GM18868 (cell line): ENCODE data around the gene ATXN2.
"Not testable (repeated sequence)": the region's sequence is repeated elsewhere in the genome, so short reads cannot be mapped to it uniquely, and the experiment has no call there.

ENCODE experiments used
- ATAC-seq: cut with Tn5 transposase; IDR thresholded peaks from one replicate; pipeline ENCODE4 v1.9.1; 2021; ENCODE audit warnings: mild to moderate bottlenecking, moderate library complexity; ENCODE audit not compliant: unreplicated experiment

ATXN2 gene

DNA sequence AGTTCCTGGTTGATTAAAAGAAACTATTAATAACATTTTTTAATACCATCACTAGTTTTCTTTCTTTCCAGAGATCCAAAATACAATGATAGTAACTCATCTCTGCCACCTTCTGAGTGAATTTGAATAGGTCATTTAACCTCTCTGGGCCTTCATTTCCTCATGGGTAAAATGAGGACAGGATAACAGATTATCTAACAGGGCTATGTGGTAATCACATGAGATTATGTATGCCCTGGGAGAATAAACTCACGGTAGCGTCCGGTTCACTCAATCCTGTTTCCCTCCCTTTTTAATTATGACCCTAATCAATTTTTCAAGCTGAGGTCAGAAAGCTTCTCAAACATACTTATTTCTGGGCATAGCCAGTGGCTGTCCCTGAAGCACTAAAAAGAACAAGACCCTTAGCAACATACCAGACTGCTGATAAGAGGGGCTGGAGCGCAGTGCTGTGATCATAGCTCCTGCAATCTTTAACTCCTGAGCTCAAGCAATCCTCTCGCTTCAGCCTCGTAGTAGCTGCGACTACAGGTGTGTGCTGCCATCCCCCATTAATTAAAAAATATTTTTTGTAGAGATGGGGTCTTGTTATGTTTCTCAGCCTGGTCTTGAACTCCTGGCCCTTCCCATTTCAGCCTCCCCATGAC lies 24.2 kb downstream of the ATXN2 start:
- no peak for ATAC-seq

DNA sequence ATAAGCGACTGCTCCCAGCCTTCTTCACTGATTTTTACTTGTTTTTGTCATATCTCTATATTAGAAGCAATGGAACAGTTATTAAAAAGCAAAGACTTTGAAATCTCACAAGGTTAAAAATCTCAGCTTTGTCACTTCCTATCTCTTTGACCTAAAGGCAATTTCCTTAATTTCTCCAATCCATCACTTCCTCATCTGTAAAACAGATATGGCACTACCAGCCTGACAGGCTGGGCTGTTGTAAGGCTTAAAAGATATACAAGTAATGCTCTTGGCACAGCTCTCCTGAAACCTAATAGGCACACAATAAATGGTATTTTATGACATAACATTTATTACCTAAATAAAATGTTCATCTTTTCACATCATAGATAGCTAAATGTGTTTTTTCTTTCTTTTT lies 25.6 kb downstream of the ATXN2 start:
- ATAC-seq: no peak

DNA sequence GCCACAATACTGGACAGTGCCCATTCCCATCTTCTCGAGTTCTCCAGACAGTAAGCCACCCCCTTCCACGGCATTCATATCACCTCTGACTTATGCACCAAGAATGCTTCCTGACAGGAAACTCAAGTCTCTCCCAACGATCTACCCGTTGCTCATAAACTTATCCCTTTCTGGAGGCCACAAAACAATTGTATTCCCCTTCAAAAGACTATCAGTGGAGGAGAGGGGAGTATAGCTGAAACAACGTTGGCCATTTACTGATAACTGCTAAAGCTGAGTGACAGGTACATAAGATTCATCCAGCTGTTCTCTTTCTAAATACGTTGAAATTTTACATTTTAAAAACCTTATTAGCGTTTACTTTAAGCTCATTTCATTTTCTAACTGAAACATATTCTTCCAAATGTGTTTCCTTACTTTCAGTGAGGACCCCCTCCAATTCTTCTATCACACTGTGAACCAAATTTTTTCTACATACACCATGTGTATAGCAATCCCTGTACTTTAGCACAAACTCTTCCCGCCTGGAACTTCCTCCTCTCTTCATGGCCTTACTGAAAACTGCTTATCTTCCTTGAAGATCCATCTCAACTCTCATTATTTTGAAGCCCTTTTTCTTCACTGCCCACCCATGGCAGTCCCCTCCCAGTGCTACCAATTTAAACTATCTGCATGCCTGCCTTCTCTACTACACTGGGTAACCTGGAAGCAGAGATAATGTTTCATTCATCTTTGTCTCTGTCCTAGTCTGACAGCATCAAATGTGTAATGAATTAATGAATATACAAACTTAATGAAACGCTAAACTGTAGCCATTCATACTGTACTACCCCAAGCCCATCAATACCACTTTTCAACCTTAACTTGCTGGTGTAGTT lies 28.8 kb downstream of the ATXN2 start:
- no peak for ATAC-seq

DNA sequence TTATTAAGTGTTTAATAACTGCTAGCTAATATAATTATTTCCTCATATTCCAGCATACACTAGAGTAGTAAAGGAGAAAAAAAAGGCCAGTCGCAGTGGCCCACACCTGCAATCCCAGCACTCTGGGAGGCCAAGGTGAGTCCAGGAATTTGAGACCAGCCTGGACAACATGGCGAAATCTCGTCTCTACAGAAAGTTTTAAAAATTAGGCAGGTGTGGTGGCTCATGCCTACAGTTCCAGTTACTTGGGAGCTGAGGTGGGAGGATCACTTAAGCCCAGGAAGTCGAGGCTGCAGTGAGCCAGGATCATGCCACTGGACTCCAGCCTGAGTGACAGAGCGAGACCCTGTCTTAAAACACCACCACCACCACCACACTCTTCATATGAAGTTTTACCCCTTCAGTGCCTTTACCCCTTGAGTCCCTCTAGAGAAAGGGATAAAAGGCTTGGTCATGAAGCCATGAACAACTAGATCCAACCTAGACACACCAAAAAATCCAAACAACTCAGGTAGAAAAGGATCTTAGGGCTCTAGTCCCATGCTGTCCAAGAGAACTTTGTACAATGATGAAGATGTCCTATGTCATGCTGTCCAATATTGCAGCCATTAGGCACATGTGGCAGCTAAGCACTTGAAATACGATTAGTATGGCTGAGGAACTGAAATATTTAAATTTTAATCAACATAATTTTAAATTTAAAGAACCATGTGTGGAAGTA lies 29.6 kb downstream of the ATXN2 start:
- ATAC-seq: no peak

DNA sequence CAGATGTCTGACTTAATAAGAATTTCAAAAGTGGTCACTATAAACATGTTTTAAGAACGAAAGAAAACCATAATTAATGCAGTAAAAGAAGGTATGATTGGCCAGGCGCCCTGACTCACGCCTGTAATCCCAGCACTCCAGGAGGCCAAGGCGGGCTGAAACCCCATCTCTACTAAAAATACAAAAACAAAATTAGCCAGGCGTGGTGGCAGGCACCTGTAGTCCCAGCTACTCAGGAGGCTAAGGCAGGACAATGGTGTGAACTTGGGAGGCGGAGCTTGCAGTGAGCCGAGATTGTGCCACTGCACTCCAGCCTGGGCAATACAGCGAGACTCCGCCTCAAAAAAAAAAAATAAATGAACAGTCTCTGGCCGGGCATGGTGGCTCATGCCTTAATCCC lies 38.3 kb downstream of the ATXN2 start:
- ATAC-seq: not testable (repeated sequence)

DNA sequence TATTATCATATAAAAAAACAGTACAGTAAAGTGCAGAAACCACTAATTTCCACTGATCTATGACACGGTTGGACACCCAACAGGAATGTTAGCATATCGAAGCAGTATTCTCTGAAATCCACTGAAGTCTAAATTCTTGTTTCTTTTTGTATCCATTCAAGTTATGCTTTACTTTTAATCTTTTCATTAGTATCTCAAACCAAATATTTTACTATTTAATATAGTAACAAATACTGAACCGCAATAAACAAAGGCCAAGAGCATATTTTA lies 41.1 kb downstream of the ATXN2 start:
- no peak for ATAC-seq

DNA sequence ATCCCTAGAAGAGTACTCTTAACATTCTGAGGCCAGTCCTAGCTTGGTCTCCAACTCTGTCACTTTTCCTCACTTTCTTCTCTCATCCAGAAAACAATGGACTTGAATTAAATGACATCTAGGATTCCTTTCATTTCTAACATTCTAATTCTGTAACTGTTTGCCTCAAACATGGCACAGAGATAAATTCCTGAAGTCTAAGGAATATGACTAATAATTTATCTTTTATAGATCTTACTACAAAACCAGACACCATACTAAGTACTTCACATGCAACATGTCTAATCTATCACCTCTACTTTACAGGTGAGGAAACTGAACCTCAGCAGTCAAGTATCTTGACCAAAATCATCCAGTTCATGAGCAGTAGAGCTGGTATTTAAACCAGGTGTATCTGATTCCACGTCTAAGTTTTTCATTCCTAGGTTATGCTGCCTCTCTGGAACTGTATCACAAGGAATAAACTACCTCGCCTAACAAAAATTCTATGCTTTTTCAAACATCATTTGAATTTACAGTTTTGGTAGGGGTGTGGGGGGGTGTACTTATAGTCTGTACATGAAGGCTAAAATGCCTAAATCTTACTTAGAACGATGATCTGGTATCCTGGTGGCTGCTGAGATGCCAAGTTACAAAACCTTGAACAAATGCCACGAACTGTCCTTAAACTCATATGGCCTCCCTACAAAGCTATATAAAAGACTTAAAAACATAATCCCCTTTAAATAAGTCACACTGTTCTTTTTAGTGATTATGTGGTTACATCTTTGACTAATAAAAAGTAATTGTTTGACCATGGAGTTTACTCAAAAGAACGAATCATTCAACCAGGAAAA lies 41.6 kb downstream of the ATXN2 start:
- no peak for ATAC-seq

DNA sequence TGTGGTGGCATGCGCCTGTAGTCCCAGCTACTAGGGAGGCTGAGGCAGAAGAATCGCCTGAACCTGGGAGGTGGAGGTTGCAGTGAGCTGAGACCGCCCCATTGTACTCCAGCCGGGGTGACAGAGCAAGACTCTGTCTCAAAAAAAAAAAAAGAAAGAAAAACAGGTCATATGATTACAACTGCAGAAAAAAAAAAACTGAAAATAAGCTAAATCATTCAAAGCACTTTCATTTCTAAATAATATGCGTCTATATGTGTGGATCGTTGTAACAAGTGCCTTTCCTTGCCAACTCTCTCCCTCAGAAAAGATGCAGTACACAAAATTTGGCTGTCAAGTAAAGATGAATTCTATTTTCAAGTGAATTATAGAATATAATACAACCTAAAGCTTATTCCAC lies 42.4 kb downstream of the ATXN2 start:
- no peak for ATAC-seq

DNA sequence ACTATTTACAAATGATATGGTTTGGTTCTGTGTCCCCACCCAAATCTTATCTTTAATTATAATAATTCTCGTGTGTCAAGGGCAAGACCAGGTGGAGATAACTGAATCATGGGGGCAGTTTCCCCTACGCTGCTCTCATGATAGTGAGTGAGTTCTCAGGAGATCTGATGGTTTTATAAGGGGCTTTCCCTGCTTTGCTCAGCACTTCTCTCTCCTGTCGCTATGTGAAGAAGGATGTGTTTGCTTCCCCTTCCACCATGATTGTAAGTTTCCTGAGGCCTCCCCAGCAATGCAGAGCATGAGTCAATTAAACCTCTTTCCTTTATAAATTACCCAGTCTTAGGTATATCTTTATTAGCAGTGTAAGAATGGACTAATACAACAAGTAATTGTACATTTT lies 43.8 kb downstream of the ATXN2 start:
- not testable (repeated sequence) for ATAC-seq

DNA sequence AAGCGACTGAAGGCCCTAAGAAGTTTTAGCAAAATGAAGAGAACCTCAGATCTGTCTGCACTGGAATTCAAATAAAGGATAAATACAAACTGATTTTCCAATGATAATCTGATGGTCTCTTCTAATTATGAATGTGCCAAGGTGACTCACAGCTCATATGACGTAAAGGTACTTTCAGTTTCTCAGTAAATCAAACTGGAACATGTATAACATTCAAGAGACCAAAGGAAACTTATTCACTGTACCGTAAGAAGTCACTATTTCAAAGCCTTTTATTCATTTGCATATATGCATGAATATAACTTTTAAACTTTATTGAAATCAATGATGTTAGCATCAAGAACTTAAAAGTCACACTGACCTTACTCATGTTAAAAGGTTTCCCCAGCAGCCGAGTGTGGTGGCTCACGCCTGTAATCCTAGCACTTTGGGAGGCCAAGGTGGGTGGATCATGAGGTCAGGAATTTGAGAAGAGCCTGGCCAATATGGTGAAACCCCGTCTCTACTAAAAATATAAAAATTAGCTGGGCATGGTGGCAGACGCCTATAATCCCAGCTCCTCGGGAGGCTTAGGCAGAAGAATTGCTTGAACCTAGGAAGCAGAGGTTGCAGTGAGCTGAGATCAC lies 52.2 kb downstream of the ATXN2 start:
- ATAC-seq: no peak

DNA sequence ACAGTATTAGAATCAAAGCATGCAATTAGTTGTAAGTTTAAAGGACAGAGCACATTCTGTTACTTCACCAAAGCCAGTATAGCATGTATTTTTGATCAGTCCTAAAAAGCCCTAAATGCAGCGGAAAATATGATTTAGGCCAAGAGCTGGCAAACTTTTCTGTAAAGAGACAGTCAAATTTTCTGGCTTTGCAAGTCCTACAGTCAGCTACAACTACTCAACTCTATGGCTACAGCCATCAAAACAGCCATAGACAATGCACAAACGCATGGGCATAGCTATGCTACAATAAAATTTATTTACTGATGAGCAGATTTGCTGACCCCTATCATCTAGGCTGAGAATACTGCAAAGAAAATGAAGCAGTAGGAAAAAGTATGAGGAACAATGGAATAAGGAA lies 52.9 kb downstream of the ATXN2 start:
- ATAC-seq: no peak

DNA sequence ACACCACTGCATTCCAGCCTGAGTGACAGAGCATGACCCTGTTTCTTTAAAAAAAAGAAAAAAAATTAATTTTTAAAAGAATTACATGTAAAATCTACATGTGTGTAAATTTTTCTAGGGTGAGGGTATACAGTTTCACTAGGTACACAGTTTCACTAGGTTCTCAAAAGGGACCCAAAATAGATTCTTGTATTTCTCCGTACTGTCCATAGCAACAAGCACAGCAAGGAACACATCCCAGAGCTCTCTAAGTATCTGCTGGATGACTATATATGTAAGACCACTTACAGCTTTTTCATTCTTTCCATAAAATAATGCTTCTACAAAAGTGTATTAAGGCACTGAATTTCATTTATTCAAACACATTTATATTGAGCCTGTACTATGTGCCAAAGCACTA lies 55.1 kb downstream of the ATXN2 start:
- ATAC-seq: no peak

DNA sequence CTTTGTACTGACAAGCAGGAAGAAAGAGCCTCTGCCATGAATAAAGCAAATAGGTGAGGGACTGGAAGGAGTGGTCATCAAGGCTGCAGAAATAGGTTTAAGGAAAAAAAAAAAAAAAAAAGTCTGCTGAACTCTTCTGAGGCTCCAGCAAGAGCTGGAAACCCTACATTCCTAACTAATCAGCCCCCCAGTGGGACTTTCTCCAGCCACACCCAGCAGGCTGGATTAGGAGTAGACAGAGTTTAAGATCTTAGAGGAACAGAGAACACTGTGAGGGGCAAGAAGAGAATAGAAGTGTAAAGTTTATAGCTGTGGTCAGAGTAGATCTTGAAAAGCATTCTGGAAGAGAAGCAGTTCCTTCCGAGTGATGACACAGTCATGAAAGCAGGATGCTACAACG lies 66.4 kb downstream of the ATXN2 start:
- ATAC-seq: no peak

DNA sequence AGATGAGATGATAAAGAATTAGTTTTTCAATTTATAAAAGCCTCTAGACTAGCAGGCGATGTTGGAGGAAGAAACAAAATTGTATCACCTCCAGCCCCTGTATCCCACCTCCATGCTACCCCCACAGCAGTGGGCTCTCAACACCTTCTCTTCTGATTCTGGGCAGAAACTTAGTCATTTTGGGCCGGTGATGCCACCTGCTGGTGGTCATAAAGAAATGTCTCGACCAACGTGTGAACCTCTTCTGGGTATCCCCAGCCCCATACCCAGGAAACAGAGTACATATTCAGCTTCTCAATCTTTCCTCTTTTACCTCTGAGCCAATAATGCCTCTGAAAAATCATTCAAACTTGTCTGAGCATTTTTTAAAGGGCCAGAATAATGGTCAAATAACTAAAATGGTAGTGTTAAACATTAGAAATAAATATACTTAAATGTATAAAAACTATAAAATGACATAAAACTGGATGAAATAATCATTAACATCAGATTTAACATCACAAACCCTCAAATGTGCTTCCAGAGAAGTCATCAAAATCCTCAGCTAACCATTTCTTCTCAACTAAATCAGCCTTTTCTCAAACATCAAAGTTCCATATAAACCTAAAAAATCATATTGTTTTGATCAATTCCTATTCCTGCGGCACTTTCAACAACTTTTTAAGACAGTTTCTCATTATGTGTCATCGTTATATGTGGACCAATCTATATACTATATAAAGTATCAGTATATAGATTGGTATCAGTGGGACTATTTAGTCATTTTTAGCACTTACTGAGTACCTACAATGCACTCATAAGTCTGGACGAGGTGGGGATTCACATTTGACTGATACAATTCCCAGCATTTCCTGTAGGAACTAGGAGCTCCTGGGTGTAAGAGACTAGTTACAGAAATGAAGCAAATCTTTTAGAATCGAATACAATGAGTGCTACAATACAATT lies 69.4 kb downstream of the ATXN2 start:
- no peak for ATAC-seq

DNA sequence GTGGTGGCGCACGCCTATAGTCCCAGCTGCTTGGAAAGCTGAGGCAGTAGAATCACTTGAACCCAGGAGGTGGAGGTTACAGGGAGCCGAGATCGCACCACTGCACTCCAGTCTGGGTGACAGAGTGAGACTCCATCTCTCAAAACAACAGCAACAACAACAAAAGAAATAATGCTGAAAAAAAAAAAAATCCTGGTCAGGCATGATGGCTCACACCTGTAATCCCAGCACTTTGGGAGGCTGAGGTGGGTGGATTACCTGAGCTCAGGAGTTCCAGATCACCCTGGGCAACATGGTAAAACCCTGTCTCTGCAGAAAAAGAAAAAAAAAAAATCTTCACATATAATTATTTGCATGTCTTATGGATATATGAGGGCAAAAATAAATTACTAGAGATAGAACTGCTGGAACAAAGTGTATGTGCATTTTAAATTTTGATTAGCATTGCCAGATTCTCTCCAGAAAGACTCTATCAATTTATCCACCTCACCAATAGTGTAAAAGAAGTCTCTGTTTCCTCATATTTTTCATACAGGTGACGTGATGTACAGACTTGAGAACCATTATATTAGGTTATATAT lies 75.4 kb downstream of the ATXN2 start:
- no peak for ATAC-seq

DNA sequence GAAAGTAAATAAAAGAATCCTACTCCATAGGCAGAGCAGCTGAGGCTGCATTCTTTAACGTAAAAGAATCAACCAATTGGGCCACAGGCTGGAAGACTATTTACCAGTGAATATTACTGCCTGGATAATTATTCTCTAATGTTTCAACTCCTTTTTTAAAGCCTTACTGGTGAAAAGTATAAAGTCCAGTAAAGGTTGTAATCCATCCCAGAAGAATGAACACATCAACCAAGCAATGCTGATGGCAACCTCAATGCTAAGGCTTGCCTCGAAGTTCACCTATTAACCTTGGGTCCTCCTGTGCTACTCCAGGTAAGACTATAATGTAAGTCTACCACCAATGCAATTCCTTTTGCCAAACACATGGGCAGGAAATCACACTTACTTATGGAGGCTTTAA lies 77.3 kb downstream of the ATXN2 start:
- no peak for ATAC-seq

DNA sequence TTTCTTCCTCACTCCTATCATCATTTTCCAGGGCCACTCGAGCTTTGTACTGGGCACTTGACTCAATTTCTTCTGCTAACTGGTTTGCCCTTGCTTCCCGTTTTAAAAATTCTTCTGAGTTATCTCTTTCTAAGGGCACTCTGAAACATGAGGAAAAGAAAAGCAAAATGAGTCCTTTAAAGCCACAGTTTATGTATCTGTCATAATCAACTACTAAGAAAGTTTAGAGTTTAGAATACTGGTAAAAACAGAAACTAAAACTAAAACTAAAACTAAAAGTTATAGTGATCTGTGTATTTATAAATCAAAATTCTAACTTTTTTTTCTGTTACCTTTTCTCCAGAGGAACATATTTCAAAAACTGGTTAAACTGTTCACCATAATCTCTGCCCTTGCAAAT lies 79.2 kb downstream of the ATXN2 start:
- ATAC-seq: no peak

DNA sequence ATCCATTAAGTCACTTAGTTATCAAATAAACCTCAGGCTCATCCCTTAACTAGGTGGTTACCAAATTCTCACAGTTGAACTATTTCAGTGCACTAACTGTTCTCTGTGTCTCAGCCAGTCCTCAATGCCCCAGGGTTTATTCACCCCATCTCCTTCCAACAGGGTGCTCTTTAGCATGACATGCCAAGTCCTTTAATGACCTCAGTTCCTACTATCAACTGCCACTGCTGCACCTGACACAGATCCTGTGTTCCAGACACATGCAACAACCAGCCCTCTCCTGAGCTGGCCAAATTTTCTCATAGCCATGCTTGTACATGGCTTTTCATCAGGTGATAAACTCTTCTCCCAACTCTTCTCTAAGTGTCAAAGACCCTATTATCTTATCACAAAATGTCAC lies 80.0 kb downstream of the ATXN2 start:
- no peak for ATAC-seq

DNA sequence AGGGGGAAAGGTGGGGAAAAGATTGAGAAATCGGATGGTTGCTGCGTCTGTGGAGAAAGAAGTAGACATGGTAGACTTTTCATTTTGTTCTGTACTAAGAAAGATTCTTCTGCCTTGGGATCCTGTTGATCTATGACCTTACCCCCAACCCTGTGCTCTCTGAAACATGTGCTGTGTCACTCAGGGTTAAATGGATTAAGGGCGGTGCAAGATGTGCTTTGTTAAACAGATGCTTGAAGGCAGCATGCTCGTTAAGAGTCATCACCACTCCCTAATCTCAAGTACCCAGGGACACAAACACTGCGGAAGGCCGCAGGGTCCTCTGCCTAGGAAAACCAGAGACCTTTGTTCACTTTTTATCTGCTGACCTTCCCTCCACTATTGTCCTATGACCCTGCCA lies 91.4 kb downstream of the ATXN2 start:
- not testable (repeated sequence) for ATAC-seq
